NCI-H2171 treated with DMSO at 0.1 percent for 48 hours (cell line): ENCODE data around the gene KRT76.

Source experiments
- DNase-seq: peaks from one replicate; lab custom pipeline; 2025; lab: John Stamatoyannopoulos, UW

KRT76 gene

GRCh38 chr12:52730793-52731192 lies 46.4 kb downstream of the KRT76 start:
- no peak for DNase-seq

- DNase-seq, result no peak
These were observed 46.8 kb downstream of the KRT76 start for GRCh38 chr12:52730383-52730782.

- DNase-seq, result no peak
These were observed 48.0 kb downstream of the KRT76 start for GRCh38 chr12:52729147-52729546.

GRCh38 chr12:52728374-52728773 lies 48.8 kb downstream of the KRT76 start:
- DNase-seq, result no peak

GRCh38 chr12:52727037-52727436 lies 50.1 kb downstream of the KRT76 start:
- no peak for DNase-seq

GRCh38 chr12:52726451-52726850 lies 50.7 kb downstream of the KRT76 start:
- DNase-seq, result no peak

GRCh38 chr12:52724384-52724783 lies 52.8 kb downstream of the KRT76 start:
- no peak for DNase-seq

- DNase-seq, result no peak
These were observed 54.5 kb downstream of the KRT76 start for GRCh38 chr12:52722680-52723079.

GRCh38 chr12:52721838-52722470 lies 55.2 kb downstream of the KRT76 start:
- DNase-seq, result no peak

GRCh38 chr12:52720365-52720886 lies 56.7 kb downstream of the KRT76 start:
- DNase-seq, result no peak
